Gastroesophageal sphincter (tissue), 4 donors: Measurements from ENCODE around the gene ZNF681. TPM values are rescaled to one million over a fixed set of nuclear protein-coding genes. Genes with fewer than 3 reads are reported as not detected.
"Not testable (repeated sequence)": the region's sequence is repeated elsewhere in the genome, so short reads cannot be mapped to it uniquely, and the experiment has no call there.

ENCODE experiments used
- ATAC-seq: fragments of 150-250 bp; one replicate; pipeline ENCODE4 v1.9.1; 2016; ENCODE audit warnings: mild to moderate bottlenecking, moderate library complexity
- H3K27ac ChIP-seq, 4 donors: fragments of 200-600 bp; sonication (generic) in 3 of 4; 1 replicate in 3 of 4; 2 replicates in 1 of 4; pipeline ENCODE4 v1.5.1; 2016 to 2019
- H3K27me3 ChIP-seq: fragments of 200-600 bp; sonication (generic); one replicate; pipeline ENCODE4 v1.5.1; 2019
- H3K36me3 ChIP-seq, 2 donors: fragments of 200-600 bp; sonication (generic); one replicate each; pipeline ENCODE4 v1.5.1; 2019; ENCODE audit warnings: control low read depth in 1 of 2
- H3K4me1 ChIP-seq, 3 donors: fragments of 200-600 bp; sonication (generic); 1 replicate in 2 of 3; 2 replicates in 1 of 3; pipeline ENCODE4 v1.5.1; 2016 to 2019; ENCODE audit warnings: control low read depth in 2 of 3
- H3K4me3 ChIP-seq, 2 donors: fragments of 200-600 bp; sonication (generic); one replicate each; pipeline ENCODE4 v1.5.1; 2019; ENCODE audit warnings: mild to moderate bottlenecking in 1 of 2, moderate library complexity in 1 of 2
- H3K9me3 ChIP-seq, 3 donors: fragments of 200-600 bp; sonication (generic); one replicate each; pipeline ENCODE4 v1.5.1; 2017 to 2019; ENCODE audit warnings: control low read depth in 2 of 3
- EP300 ChIP-seq: sonication (generic); formaldehyde crosslinking; IDR thresholded peaks from one replicate; pipeline ENCODE4 v1.6.1; 2017; ENCODE audit warnings: antibody characterized with exemption, mild to moderate bottlenecking
- POLR2A ChIP-seq, 2 donors: fragments of 450-650 bp; IDR thresholded peaks; one replicate each; pipeline ENCODE4 v1.6.1; 2017; ENCODE audit warnings: antibody characterized with exemption in 2 of 2, mild to moderate bottlenecking in 2 of 2, moderate library complexity in 1 of 2
- POLR2AphosphoS5 ChIP-seq: sonication (generic); formaldehyde crosslinking; IDR thresholded peaks from one replicate; pipeline ENCODE4 v1.6.1; 2017; ENCODE audit warnings: antibody characterized with exemption
- WGBS, 2 donors: methylation state at CpG; one replicate each; pipeline ENCODE4 v1.1.5; 2018; ENCODE audit warnings: low coverage in 1 of 2; 5-methylcytosine and 5-hydroxymethylcytosine counted together
- total RNA-seq, 4 donors: library from RNA; depleted of rRNA; stranded (reverse); fragments of >200 nt; gene quantifications; one replicate each; pipeline ENCODE4 v1.1.0, GENCODE V29; 2016
- TF ChIP-seq, protein P1 (sequence below), 4 experiments: fragments of 200-600 bp in 2 of 4; fragments of 450-650 bp in 2 of 4; sonication (generic) in 1 of 4; IDR thresholded peaks; one replicate each; pipeline ENCODE4 v1.5.1; 2017 to 2019; ENCODE audit warnings: antibody characterized with exemption in 4 of 4, mild to moderate bottlenecking in 2 of 4, moderate library complexity in 2 of 4

The ZNF681 gene
- total RNA-seq, 4 donors from 2014 or later: 0.78 to 1.7 (median 0.92) TPM

DNA sequence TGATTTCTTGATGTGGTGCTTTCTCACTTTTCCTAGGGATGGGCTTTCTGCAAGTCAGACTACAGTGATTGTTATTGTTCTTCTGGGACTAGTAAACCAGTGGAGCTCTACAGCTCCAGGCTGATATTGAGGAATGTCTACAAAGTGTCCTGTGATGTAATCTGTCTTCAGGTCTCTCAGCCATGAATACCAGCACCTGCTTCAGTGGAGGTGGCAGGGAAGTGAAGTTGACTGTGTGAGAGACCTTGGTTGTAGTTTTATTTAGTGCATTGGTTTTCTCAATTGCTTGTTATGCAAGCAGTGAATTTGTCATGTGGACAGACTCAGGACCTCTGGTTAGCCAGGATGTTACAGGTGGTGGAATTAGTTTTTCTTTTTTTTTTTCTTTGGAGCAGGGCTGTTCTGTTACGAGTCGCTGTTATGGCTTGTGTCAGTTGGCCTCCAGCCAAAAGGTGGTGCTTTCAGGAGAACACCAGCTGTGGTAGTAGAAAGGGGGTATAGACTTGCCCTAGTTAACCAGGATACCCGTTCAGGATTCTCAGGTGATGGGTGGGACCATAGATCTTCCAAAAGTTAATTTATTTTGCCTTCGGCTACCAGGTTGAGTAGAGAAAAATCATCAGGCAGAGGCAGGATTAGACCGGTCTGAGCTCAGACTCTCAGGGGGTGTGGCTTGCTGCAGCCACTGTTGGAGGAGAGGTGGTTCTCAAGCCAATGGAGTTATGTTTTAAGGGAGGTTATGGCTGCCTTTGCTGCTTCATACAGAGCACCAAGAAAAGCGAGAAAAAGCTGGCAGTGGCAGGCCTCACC is 59.8 kb downstream of the ZNF681 start:
- no peaks in the 10 kb centered on the region for H3K27me3 ChIP-seq
- H3K36me3 ChIP-seq: no peaks in the 10 kb centered on the region
- H3K4me3 ChIP-seq: no peak overlapping the region
- H3K4me1 ChIP-seq: no peaks in the 10 kb centered on the region
- no peaks in the 10 kb centered on the region for H3K9me3 ChIP-seq
- WGBS, 2 donors: 40 to 48% methylated on average over 3 to 4 of the region's 6 CpGs
- no peak for TF ChIP-seq POLR2AphosphoS5
- TF ChIP-seq POLR2A (IDR thresholded peaks at IDR 0.05): no peak
- no peak for TF ChIP-seq EP300
- TF ChIP-seq, protein P1, sequence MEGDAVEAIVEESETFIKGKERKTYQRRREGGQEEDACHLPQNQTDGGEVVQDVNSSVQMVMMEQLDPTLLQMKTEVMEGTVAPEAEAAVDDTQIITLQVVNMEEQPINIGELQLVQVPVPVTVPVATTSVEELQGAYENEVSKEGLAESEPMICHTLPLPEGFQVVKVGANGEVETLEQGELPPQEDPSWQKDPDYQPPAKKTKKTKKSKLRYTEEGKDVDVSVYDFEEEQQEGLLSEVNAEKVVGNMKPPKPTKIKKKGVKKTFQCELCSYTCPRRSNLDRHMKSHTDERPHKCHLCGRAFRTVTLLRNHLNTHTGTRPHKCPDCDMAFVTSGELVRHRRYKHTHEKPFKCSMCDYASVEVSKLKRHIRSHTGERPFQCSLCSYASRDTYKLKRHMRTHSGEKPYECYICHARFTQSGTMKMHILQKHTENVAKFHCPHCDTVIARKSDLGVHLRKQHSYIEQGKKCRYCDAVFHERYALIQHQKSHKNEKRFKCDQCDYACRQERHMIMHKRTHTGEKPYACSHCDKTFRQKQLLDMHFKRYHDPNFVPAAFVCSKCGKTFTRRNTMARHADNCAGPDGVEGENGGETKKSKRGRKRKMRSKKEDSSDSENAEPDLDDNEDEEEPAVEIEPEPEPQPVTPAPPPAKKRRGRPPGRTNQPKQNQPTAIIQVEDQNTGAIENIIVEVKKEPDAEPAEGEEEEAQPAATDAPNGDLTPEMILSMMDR (IDR thresholded peaks at IDR 0.05): no peak
- no peak overlapping the region for H3K27ac ChIP-seq
- no peak for ATAC-seq

DNA sequence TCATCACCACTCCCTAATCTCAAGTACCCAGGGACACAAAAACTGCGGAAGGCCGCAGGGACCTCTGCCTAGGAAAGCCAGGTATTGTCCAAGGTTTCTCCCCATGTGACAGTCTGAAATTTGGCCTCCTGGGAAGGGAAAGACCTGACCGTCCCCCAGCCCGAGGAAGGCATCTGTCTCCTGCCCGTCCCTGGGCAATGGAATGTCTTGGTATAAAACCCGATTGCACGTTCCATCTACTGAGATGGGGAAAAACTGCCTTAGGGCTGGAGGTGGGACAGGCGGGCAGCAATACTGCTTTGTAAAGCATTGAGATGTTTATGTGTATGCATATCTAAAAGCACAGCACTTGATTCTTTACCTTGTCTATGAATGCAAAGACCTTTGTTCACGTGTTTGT is 65.8 kb downstream of the ZNF681 start:
- not testable (repeated sequence) for H3K4me3 ChIP-seq, ATAC-seq, H3K27ac ChIP-seq, H3K4me1 ChIP-seq, H3K36me3 ChIP-seq, H3K27me3 ChIP-seq, H3K9me3 ChIP-seq
- WGBS, 2 donors: 67 to 100% methylated on average over 2 to 5 of the region's 9 CpGs

Other genes with a start within 250 kb of the ZNF681 start
- gene ZNF675, start 71.7 kb downstream of the ZNF681 start, total RNA-seq: 10 to 100 TPM in 1 of 4 donors, 1 to 10 TPM in 3; 3.0 to 14.0 (median 4.9) TPM
- gene ZNF726, start 156.0 kb upstream of the ZNF681 start, total RNA-seq: 1 to 10 TPM in 1 of 4 donors, under 1 TPM in 2, not detected in 1; 0.27 to 1.6 (median 0.35) TPM